Measurements from ENCODE around the gene TNFAIP8L1. TPM values are rescaled to one million over a fixed set of nuclear protein-coding genes. Genes with fewer than 3 reads are reported as not detected.

Gene TNFAIP8L1
- total and polyA plus RNA-seq, 2 donors from 2014 or later, result 11.5 to 16.0 TPM

- H3K4me1 ChIP-seq (ENCODE audit: control insufficient read depth in 2 of 3, insufficient read depth in 2 of 3, low read depth in 1 of 3, low read length in 3 of 3), result no peaks in the 10 kb centered on the region
- no peak overlapping the region for H3K4me3 ChIP-seq (ENCODE audit: low read length in 3 of 3)
- H3K9me3 ChIP-seq (ENCODE audit: control insufficient read depth in 2 of 3, insufficient read depth in 1 of 3, low read length in 3 of 3), result no peaks in the 10 kb centered on the region
- no peak overlapping the region for H3K9ac ChIP-seq (ENCODE audit: low read length in 3 of 3)
- H3K27me3 ChIP-seq (ENCODE audit: control insufficient read depth, insufficient read depth, low read length), result no peaks in the 10 kb centered on the region
- intact Hi-C loops (cut with DNase I), result no loop called here
- peak in 1 of 5 donors; percentile 77 for DNase-seq
- no peak for FAIRE-seq
- no peak for TF ChIP-seq CTCF (IDR thresholded peaks at IDR 0.05; ENCODE audit: borderline replicate concordance, extremely low read depth, insufficient read depth)
- peaks cover 5 to 44% (median 29%) of the 10 kb centered on the region in 3 donors for H3K36me3 ChIP-seq (ENCODE audit: control insufficient read depth in 2 of 3, insufficient read depth in 3 of 3, low read length in 3 of 3)
- no peak overlapping the region for H3K27ac ChIP-seq (ENCODE audit: low read depth in 2 of 2, low read length in 2 of 2)
Observed at GRCh38 chr19:4692251-4693077, 53.1 kb downstream of the TNFAIP8L1 start.

GRCh38 chr19:4693078-4693350 is 53.7 kb downstream of the TNFAIP8L1 start:
- Histone ChIP-seq H3K4me3 (ENCODE audit: low read length in 3 of 3) (no peak overlapping the region), H3K36me3 (ENCODE audit: control insufficient read depth in 2 of 3, insufficient read depth in 3 of 3, low read length in 3 of 3) (peaks cover 5 to 45% (median 32%) of the 10 kb centered on the region in 3 donors), H3K9me3 (ENCODE audit: control insufficient read depth in 2 of 3, insufficient read depth in 1 of 3, low read length in 3 of 3) (no peaks in the 10 kb centered on the region), H3K4me1 (ENCODE audit: control insufficient read depth in 2 of 3, insufficient read depth in 2 of 3, low read depth in 1 of 3, low read length in 3 of 3) (no peaks in the 10 kb centered on the region), H3K27me3 (ENCODE audit: control insufficient read depth, insufficient read depth, low read length) (no peaks in the 10 kb centered on the region), H3K27ac (ENCODE audit: low read depth in 2 of 2, low read length in 2 of 2) (no peak overlapping the region), H3K9ac (ENCODE audit: low read length in 3 of 3) (no peak overlapping the region)
- FAIRE-seq (no peak), DNase-seq (no peak)
- no peak for TF ChIP-seq CTCF (IDR thresholded peaks at IDR 0.05; ENCODE audit: borderline replicate concordance, extremely low read depth, insufficient read depth)
- intact Hi-C loops (cut with DNase I), result no loop called here

- no peaks in the 10 kb centered on the region for H3K27me3 ChIP-seq (ENCODE audit: control insufficient read depth, insufficient read depth, low read length)
- intact Hi-C loops (cut with DNase I), result no loop called here
- no peak overlapping the region for H3K4me3 ChIP-seq (ENCODE audit: low read length in 3 of 3)
- no peak overlapping the region for H3K27ac ChIP-seq (ENCODE audit: low read depth in 2 of 2, low read length in 2 of 2)
- FAIRE-seq, result no peak
- H3K9me3 ChIP-seq (ENCODE audit: control insufficient read depth in 2 of 3, insufficient read depth in 1 of 3, low read length in 3 of 3), result no peaks in the 10 kb centered on the region
- DNase-seq, result no peak
- no peak overlapping the region for H3K9ac ChIP-seq (ENCODE audit: low read length in 3 of 3)
- peaks cover 5 to 45% (median 32%) of the 10 kb centered on the region in 3 donors for H3K36me3 ChIP-seq (ENCODE audit: control insufficient read depth in 2 of 3, insufficient read depth in 3 of 3, low read length in 3 of 3)
- no peaks in the 10 kb centered on the region for H3K4me1 ChIP-seq (ENCODE audit: control insufficient read depth in 2 of 3, insufficient read depth in 2 of 3, low read depth in 1 of 3, low read length in 3 of 3)
- TF ChIP-seq CTCF (IDR thresholded peaks at IDR 0.05; ENCODE audit: borderline replicate concordance, extremely low read depth, insufficient read depth), result no peak
Observed at GRCh38 chr19:4693471-4694121, 54.3 kb downstream of the TNFAIP8L1 start.

All from kidney (tissue), 14 donors.